Kidney capillary endothelial cell (primary cell): ENCODE measurements around the gene PLXDC2.
"Not testable (repeated sequence)": the region's sequence is repeated elsewhere in the genome, so short reads cannot be mapped to it uniquely, and the experiment has no call there.

Source experiments
- DNase-seq: peaks from one replicate; pipeline ENCODE4 v3.0.0-alpha.2; 2018; ENCODE audit warnings: low spot score

Gene PLXDC2

DNA sequence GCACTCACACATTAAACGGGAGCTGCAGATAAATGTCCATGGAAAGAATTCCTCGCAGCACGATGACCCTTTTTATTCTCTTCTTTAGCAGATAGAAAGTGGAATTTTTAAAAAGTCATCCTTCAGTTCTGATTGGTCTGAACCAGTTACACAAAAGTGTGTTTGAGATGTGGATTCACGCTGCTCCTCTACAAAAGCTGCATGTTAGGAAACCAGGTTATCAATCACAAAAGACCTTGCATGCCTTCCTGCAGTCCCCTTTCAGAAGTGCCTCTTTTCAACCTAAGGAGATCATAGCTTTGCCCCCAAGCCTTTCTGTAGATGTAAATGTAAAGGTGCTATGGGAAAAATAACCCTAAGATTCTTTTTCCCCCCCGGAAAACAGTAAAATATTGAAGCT, 299.7 kb downstream of the PLXDC2 start:
- no peak for DNase-seq

DNA sequence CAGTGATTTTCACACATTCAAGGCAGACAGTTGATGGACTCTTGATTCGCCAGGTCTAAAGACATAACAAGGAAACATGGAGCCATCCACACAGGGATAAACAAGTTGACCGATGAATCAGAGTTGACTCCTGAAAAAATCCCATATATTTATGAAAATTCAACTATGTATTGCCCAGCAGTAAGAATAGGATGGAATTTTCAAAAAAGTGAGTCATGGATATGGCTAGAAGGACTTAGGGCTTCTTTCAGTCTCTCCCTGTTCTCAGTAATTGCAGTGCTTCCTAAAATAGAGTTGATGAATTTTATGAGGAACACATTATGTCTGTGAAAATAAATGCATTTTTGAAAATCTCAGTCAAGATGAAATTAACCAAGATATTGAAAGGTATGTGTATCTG, 301.2 kb downstream of the PLXDC2 start:
- DNase-seq: no peak

DNA sequence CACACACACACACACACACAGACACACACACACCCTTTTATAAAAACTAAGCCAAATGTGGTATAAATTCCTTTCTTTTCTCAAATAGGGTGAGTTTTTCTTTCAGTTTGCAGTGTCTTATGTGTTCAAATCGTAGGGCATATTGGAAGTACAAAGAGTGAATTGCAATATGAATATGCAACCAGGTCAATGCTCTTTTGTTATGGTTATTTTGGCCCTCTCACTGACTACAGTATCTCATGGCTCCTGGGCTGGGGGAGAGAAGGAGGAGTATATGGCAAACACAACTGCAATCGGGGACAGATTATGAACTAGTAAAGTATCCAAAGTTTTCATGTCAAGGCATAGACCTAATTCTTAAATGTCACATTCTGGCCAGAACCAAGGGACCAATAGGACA, 301.9 kb downstream of the PLXDC2 start:
- no peak for DNase-seq

DNA sequence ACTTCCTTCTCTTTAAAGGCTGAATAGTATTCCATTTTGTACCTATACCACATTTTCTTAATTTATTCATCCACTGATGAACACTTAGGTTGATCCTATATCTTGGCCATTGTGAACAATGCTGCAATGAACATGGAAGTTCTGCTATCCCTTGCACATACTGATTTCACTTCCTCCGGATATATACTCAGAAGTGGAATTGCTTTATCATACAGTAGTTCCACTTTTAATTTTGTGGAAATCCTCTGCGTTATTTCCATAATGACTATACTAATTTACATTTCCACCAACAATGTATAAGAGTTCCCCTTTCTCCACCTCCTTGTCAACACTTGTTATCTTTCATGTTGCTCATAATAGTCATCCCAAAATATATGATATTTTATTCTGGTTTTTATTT, 312.6 kb downstream of the PLXDC2 start:
- DNase-seq: no peak

DNA sequence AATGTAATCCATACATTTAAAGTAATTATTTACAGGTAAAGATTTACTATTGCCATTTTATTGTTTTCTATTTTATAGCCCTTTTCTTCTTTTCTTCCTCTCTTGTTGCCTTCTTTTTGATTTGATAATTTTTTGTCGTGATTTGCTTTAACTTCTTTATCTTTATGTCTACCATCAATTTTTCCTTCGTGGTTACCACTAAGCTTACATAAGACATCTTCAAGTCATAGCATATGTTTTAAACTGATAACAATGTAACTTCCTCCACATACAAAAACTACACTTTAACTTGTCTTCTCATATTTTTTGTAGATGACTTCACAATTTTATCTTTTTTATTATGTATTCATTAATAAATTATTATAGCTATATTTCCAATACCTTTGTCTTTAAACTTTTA, 316.6 kb downstream of the PLXDC2 start:
- no peak for DNase-seq

DNA sequence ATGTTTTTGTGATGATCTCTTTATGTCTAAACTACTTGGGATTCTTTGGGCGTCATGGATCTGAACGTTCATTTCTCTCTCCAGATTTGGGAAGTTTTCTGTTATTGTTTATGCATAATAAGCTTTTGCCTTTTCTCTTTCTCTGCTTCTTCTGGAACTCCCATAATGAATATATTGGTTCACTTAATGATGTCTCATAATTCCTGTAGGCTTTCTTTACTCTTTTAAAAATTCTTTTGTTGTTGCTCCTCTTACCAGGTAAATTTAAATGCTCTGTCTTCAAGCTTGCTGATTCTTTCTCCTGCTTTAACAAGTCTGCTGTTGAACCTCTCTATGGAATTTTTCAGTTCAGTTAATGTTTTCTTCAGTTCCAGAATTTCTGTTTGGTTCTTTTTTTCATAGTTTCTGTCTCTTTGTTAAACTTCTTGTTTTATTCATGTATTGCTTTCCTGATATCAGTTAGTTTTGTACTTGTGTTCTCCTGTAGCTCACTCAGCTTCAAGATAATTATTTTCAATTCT, 317.5 kb downstream of the PLXDC2 start:
- DNase-seq: no peak

DNA sequence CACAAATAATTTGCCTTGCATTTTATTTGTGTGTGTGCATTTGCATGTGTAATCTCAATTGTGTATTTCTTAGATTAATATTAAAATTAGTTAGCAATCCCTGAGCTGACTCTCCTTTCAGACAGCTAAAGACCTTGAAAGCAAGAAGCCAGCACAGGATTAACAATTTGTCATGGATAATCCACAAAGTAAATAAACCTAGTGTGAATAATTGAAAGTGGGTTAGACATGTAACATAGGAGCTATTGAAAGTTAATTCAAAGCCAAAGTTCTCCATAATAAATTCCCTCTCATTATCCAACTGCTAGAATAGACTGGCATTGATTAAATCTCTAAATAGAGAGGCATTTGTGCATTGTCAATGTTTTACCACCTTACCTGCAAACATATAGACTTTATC, 326.1 kb downstream of the PLXDC2 start:
- DNase-seq: no peak

DNA sequence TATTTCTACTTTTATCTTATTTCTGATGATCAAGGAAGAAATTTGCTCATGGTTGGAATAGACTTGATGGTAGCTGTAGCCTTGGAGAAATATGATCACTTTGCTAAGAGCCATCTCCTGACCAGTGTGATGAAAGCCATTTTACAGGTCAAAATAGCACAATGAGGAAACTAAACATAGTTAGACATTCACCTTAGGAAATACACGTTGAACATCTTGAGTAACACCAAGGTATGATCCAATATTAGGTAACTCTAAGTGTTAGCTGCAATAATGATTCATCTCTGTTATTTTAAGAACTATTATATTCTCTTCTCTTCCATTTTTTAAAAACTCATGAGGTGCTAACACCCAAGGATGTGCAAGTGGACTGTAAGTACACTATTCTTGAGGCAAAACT, 328.0 kb downstream of the PLXDC2 start:
- no peak for DNase-seq

DNA sequence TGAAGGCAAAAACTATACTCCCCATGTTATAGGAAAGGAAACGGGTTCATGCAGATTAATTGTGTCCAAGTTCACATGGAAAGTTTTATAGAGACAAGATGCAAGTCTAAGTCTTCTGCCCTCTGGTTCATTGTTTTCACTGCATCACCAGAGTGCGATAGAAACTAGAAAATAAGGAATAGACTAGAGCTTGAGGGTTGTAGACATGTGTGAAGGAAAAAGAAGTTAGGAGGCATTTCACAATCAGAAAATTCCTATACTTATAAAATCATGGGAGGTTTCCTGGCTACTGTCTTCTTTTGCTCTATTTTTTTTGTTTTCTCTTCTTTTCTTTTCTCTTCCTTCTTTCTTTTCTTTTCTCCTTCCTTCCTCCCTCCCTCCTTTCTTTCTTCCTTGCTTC, 329.8 kb downstream of the PLXDC2 start:
- no peak for DNase-seq

DNA sequence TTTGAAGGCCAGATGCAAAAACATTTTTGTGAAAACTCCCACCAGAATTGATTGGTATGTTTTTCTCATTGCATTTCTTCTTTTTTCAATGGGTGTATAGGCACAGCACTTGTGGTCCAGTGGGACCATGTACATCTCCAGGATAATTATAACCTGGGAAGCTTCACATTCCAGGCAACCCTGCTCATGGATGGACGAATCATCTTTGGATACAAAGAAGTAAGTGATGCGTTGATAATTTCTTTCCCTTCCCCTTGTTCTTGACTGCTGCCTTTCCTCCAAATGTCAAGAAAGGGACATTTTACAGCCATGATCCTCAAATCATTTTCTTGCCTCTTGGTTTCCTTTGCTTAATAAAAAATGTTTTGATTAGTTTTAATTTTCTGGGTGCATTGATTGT, 331.5 kb downstream of the PLXDC2 start:
- no peak for DNase-seq

DNA sequence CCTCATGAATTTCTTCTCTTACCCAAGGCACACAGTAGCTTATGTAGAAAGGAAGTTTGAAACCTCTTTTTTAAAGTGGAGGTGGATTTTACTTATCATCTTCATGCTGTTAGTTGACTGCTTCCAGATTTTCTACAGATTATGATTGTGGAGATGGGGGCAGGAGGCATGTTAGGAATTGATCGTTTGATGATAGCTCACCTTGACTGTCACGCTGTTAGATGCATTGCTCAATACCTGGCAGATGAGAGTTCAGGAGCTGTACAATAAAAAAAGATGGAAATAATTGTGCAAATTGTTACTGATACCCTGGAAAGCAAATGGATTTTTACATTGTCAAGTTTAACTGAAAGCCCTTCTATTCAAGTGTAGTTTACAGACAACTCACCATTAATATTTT, 340.3 kb downstream of the PLXDC2 start:
- no peak for DNase-seq

DNA sequence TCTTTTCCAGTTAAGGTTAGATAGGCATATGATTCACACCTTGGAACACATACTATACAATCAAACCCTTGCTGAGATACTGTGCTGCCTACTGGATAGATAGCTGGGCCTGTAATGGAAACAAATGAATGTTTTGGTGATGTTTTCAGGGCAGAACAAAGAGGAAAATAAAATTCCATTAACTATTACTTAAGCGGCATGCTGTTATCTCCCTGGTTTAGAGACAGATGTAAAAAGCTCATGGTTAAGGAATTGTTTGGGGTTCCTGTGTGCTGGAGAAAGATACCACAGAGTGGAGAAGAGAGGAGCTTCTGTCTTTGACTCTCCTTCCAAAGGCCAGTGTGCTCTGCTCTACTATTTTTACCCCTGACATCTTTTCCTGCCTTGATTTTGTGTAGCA, 341.1 kb downstream of the PLXDC2 start:
- no peak for DNase-seq

DNA sequence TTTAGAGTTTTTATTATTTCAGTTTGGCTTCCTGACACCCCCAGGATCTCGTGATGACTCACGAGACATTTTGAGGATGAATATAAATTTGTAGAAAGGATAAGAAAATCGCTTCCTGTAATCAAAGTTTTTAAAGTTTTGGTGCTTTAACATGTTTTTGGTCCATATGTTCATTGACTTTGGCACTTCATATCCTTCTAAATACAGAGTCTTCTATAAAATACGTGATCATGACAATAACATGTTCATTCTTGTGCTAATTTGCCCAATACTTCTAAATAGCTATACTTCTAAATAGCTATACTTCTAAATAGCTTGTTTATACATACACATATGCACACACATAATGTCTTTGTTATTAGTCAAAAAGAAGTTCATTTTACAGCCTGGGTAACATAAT, 341.9 kb downstream of the PLXDC2 start:
- no peak for DNase-seq

DNA sequence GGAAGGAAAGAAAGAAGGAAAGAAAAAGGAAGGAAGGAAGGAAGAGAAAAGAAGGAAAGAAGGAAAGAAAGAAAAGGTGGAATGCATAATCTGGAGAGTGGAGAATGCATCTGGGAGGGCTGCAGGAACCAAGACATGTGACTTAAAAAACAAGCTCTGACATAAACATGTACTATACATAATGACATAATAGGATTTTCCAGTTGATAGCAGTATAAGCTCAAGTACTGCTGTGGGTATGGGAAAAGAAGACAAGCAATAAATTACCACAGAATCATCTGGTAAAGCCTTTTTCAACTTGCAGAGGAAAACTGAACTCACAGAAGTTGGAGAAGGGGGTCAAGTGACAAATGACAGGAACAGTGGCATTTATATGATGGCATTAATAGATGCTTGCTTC, 345.9 kb downstream of the PLXDC2 start:
- no peak for DNase-seq

DNA sequence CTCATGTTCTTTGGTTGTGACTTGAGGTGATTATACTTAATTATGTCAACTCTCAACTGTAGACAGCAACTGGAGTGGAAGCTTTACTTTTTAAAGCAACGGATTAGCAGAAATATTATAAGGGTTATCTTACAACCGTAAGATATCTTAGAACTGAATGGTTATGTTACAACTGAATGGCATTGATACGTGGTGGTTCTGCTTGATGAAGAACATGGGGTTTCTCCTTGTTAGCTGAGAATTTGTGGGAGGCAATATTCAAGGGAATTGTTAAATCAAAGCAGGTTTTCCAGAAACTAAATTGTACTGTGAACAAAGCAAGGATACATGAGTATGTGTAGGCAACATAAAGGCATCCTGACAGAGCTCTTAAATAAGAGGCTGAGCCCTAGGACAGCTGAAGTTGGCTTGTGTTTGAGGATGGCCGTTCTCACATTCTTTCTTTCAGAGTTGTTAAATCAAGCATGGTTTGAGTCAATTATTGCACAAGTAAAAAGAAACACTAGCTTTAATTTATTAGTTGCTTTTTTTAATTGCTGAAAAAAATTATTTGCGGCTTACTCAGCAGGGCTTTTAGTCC, 350.0 kb downstream of the PLXDC2 start:
- no peak for DNase-seq

DNA sequence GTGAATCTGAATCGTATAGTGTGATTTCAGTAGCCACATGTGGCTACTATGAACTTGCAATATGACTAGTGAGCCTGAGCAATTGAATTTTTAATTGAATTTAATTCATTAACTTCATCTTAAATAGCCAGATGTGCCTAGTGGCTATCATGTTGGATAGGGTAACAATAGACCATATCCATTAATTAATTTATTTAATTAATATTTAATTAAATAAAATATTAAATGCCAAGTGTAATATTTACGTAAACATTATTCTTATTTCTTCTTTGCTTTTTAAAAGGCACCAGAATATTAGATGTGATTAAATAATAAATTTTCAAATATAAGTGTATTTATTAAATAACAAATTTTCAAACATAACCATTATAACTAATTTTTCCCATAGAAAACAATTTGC, 354.4 kb downstream of the PLXDC2 start:
- no peak for DNase-seq

DNA sequence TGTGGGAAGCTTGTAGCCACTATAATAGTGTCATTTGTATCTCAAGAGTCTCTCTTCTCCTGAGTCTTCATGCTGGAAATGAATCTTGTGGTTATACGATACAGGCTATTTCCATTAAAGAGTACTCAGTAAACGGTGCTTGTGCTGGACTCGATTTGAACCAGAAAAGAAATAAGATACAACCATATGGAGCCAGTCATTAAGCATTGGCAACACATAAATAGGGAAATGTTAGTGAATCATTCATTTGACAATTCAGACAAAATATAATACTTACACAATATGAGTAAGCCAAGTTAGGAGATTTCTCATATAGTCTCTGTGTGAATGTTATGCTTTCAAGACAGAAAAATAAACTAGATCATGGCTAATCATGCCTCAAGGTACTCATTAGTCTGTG, 356.8 kb downstream of the PLXDC2 start:
- DNase-seq: no peak

DNA sequence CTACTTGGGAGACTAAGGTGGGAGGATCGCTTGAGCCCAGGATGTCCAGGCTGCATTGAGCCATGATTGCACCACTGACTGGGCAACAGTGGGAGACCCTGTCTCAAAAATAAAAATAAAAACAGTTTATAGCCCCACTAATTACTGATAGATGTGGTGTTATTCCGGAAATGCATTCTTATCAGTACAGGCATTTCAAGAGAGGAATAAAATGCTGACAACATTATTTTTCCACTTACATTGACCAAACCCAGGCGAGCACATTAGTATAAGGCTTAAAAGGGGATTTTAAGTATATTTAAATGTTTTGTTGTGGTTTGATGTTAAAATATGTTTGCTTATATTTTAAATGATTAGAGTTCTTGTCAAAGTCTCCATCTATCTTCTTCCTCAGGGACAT, 359.5 kb downstream of the PLXDC2 start:
- DNase-seq: no peak

DNA sequence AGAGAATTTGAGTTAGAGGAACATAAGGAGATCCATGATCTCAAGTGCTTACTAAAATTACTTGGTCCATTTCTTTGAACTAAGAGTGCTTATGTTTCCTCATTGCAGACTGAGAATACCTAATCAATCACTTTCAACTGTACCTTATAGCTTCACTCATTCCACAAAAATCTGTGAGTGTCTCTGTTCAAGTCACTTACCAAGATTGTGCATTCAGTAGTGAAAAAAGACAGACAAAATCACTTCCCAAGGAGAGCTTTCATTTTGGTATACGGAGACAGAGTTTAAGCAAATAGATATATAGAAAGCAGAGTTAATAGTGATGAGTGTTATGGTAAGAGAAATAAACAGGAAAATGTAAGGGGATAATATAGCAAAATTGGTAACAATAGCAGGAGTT, 364.5 kb downstream of the PLXDC2 start:
- no peak for DNase-seq

DNA sequence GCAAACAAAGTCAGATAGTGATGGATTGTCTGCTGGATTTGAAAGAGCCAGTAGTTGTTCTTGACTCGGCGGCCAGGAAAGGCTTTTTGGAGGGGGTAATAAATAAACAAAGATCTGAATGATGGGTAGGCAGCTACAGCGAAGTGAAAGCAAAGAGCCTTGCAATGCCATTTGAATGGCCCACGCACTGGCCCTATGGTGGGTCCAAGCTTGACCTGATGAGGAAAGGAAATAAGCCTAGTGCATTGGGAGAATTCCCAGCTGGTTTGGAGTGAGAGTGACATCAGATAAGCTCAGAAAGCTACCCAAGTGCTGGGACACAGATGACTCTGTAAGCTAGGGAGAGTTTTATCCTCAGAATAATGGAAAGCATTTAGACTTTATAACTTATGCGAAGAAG, 365.2 kb downstream of the PLXDC2 start:
- DNase-seq: no peak

DNA sequence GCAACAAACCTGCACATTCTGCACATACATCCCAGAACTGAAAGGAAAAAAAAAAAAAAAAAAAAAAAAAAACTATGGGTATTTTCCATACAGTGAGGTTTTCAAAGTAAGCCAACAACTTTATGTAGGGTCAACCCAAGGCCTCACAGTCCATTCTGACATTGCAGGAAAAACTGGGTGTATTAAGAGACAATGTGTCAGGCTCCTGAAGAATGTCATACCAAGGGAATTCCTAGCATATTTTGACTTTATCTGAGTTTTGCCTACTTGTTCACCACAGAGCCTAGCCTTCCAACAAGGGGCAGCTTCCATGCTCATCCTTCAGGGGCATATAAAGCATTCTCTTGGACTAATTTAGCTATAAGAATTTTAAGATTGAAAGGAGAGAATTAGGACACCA, 368.9 kb downstream of the PLXDC2 start:
- no peak for DNase-seq

DNA sequence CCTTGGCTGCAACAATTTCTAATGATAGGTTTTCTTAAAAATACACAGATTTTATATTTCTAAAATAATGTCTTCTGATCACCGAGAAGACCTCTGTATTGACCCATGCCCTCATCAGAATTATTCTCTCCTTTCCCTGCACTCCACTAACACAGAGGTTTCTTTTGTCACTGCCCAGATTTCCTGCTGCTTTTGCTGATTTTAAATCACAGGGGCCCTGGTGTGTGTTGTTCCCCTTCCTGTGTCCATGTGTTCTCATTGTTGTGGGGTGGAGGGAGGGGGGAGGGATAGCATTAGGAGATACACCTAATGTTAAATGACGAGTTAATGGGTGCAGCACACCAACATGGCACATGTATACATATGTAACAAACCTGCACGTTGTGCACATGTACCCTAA, 375.2 kb downstream of the PLXDC2 start:
- DNase-seq: not testable (repeated sequence)

DNA sequence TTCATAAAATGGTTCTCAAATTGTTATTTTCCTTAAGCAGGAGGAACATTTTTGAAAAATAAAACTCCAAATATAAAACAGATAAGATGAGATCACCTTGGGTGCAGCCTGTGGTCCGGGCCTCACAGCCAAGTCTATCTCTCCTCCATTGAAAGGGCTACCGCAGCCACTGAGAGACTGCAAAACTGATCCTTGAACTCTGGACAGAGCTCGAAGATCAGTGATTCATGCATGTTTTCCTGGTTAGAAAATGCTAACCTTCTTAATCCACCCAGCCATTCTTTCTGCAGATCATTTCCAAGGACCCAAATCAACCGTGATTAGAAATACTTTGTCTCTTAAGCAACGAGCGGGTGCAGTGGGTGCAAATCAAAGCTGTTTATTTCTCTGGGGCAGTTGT, 378.8 kb downstream of the PLXDC2 start:
- DNase-seq: no peak

DNA sequence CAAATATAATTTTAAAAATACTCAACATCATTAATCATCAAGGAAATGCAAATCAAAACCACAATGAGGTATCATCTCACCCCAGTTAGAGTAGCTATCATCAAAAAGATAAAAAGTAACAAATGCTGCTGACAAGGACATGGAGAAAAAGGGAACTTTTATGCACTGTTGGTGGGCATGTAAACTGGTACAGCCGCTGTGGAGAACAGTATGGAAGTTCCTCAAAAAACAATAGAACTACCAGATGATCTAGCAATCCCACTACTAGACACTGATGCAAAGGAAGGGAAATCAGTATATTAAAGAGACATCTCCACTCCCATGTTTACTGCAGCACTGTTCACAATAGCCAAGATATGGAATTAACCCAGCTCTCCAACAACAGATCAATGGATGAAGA, 384.5 kb downstream of the PLXDC2 start:
- no peak for DNase-seq

DNA sequence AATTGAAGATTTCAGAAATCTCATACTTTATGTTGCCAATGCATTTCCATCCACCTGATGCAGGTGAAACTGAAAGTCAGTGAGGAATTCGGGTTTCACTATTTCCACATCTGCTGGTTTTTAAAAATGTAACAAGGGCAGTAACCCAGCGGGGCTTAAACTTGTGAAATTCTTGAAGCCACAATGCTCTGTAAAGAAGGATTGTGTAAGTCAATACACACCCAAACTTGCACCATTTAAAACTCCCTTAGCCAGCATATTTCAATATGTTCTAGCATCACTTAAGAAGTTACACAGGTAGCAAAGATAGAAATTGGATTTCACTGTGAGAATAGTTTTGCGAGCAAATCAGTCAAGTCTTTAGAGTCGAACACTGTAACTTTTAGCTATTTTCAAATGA, 386.1 kb downstream of the PLXDC2 start:
- DNase-seq: no peak
